IPS-NIHi7 (cell line): ENCODE results near the gene ZNF335.
A peak's percentile ranks its signal among the peaks of the same experiment; 100 is the strongest.
"Not testable (repeated sequence)": the region's sequence is repeated elsewhere in the genome, so short reads cannot be mapped to it uniquely, and the experiment has no call there.

Source experiments
- DNase-seq: peaks from one replicate; pipeline ENCODE4 v3.0.0; 2012; ENCODE audit warnings: mixed read lengths; ENCODE audit errors: extremely low spot score

The ZNF335 gene

GRCh38 chr20:45911486-45912343, 60.3 kb downstream of the ZNF335 start, which contains the start of gene PLTP:
Gene PLTP (minus strand): TSS chr20:45912155. CDS start chr20:45911452, 703 bp downstream.
- peak; percentile 68 for DNase-seq

- peak; percentile 98 for DNase-seq
Measured at GRCh38 chr20:45910670-45911485, 61.1 kb downstream of the ZNF335 start.

GRCh38 chr20:45909817-45910669, 62.0 kb downstream of the ZNF335 start:
- DNase-seq: no peak

- no peak for DNase-seq
Measured at GRCh38 chr20:45909336-45909808, 62.6 kb downstream of the ZNF335 start.

GRCh38 chr20:45908084-45908483, 63.9 kb downstream of the ZNF335 start:
- DNase-seq: no peak

- no peak for DNase-seq
Measured at GRCh38 chr20:45907219-45907948, 64.6 kb downstream of the ZNF335 start.

- no peak for DNase-seq
Measured at GRCh38 chr20:45905505-45906079, 66.4 kb downstream of the ZNF335 start.

- DNase-seq: no peak
Measured at GRCh38 chr20:45904583-45905504, 67.2 kb downstream of the ZNF335 start.

GRCh38 chr20:45902199-45902701, 69.8 kb downstream of the ZNF335 start:
- DNase-seq: no peak

GRCh38 chr20:45901332-45901731, 70.7 kb downstream of the ZNF335 start:
- DNase-seq: not testable (repeated sequence)

- DNase-seq: no peak
Measured at GRCh38 chr20:45899046-45899835, 72.8 kb downstream of the ZNF335 start.
